Measurements from ENCODE around the gene PREX1.

The PREX1 gene

DNA sequence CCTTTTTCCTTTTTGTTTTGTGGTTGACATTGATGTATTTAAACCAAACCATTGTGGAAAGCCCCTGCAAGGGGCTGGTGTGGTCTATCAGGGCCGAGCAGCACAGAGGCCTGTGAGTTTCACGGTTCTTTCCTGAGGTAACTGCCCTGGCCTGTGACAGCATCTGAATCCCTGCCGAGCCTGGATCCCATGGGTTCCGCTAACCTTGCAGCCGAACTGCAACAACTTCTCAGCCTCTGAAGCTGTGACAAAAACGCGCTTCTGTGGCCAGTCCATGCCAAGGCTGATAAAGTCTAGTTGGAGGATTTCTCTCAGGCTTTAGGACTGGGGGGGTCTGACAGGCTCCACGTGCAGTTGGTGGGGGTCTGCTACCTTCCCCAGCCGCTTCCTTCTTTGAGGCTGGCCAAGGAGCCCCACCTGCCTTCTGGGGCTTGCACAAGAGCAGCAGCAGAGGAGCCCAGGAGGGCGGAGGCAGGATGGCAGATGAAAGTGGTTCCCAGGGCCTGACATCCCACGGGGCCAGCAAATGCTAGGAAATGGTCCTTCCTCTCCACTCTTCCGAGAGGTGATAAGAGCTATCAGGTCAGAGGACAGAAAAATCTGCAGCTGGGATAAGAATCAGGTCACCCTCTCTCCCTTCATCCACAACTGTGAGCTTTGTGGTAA is 150.9 kb downstream of the PREX1 start:
- DNase-seq, result no peak

DNA sequence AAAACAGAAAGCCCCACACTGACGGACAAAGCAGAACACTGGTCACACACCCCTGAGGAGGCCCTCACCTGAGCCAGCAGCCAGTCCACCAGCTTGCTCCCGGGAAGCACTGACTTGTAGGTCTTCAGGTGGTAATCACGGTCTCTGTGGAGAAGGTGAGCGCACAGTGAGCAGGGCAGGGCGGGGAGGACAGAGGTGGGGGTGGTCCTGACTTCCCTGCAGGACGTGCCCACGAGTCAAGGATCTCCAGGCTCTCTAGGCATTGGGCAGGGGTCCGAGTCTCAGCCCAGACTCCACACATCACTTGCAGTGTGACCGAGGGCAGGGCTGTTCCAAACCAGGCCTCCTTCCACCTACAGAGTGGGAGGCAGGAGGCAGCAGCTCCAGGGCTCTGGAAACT is 151.7 kb downstream of the PREX1 start:
- DNase-seq, result no peak

DNA sequence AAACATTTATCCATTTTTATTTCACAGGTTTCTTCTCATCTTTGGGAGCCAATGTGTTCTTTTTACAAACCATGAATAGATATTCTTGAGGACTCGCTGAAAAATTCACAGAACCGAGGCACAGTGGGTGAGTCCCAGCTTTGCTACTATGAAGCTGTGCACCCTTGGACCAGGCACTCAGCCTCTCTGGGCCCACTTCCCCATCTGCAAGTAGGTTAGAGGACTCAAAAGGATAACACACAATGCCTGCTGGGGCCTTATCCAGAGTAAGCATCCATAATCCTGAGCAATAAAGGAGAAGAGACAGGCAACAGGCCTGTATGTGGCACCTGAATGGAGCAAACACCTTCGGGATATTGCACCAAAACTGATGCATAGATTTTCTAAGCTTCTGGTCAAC is 153.3 kb downstream of the PREX1 start:
- no peak for DNase-seq

DNA sequence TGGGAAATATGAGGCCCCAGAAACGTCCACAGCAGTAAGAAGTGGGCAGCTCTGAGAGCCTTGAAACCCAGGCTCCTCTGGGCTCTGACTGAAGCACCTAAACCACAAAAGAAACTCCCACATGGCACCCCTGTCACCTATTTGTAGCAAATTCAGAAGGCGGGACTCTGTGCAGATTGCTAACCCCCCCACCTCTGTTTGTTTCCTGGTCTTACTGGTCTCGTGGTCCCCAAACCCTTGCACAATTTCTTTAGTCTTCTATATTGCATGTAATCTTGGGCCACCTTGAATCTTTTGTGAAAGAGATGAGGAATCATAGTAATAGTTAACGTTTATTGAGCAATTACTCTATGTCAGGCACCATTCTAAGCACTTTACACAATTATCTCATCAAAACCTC is 154.3 kb downstream of the PREX1 start:
- DNase-seq, result no peak

DNA sequence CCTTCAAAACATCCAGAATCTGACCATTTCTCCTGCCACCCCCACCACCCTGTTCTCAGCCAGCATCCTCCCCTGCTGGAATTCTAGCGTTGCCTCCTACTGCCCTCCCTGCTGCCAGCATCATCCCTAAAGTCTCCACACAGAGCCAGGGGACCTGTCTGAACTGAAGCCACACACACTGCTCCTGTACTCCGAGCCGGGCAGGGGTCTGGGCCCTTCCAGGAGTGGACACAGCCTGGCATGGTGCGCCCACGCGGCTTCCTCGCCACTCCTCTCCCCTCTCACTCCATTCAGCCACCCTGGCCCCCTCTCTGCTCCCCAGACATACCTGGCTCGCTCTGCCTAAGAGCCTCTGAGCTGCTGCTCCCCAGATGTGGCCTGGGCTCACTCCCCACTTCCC is 155.5 kb downstream of the PREX1 start:
- no peak for DNase-seq

DNA sequence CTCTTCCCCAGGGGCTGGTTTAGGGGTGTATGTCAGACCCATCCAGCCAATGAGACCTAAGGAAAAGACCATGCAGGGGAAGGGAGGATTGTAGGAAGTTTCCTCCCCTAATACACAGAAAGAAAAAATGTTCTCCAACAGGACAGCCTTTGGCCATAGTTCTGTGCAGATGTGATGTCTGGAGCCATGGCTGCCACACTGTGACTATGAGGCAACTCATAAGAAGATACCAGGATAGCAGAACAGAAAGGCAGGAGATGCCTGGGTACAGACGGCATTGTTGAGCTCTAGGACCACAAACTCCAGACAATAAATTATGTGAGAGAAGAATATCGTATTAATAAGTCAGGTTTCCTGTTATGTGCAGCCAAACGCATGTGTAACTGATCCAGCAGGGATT is 156.7 kb downstream of the PREX1 start:
- DNase-seq, result no peak

DNA sequence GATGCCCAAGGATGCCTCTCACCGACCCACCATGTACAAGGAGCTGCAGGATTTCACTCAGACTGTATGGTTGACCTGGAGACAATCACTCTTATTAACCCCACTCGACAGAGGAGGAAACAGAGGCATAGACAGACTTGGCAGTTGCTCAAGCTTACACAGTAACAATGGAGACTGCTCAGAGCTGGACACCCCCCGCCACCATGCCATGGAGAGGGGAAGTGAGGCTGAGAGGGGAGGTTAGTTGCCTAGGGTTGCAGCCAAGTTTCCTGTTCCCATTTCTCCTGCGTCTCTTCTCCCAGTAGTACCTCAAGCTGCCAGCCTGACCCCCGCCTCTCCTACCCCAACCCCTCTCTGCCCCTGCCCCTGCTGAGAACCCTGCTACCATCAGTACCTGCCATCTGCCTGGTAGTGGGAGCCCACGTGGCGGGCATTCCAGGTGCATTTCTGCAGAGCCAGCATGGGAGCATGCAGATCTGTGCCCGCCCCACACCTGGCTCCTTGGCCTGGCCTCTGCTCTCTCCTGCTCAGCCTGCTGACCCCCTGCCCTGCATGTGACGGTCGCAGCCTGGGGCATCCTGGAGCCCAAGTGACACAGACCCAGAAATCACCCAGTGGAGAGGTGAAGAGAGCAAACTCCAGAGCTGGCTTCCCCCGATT is 157.7 kb downstream of the PREX1 start:
- no peak for DNase-seq

DNA sequence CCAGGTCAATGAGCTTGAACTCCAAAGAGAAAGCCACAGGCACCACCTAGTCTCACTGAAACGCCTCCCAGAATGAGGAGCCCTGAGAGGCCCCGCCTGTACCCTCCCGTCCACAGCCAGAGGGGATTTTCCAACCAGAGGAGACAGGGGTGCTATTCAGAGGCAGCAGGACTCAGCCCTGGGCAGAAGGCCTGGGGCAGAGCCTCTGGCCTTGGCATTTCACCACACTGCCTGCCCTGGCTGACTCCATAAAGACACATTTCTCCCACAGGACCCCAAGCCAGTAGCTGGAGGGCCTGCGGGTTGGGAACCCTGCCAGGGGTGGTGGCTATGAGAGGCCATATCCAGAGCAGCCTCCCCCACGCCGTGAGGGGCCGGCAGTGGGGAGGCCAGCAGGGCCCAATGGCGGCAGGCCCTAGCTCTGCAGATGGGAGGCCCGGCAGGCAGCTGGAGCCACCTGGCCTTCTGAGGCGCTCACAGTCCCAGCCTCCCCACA is 159.3 kb downstream of the PREX1 start:
- DNase-seq, result peak; percentile 24

DNA sequence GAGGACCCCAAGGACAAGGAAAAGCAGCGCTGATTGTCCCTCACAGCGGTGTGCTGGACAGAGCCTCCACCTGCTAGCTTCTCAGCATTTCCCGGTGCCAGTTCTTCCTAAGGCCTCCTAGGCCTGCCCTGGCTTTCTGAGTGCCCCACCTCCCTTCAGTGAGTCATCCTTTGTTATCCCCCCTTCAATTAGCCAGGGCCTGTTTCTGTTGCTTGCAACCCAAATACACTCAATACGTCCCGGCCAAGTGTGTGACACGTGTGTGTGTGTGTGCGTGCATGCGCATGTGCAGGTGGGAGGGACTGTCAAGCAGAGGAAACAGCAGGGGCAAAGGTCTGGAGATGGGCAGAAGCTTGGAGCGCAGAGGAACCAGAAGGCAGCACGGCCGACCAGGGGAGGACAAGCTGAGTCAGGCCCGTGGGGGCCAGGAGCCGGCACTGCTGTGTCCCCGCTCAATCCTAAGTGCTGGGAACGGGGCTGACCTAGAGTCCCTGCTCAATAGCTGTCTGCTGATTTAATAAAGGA is 159.8 kb downstream of the PREX1 start:
- DNase-seq, result no peak

DNA sequence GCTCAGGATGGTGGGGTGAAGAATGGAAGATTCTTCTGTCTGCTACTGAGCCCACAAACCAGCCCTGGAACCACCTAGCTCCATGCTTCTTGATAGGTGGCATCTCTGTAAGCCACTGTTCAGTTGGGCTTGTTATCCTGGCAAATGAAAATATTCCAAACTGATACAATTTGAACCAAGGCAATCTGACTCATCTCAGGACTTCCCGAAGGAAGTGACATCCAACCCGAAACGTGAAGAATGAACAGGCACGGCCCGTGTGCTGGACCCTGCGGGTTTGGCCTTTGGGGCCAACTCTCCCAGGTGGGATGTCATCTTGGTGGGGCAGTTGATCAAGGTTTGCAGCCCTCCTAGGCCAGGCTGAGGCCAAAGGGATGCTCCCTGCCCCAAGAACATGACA is 160.3 kb downstream of the PREX1 start:
- no peak for DNase-seq

DNA sequence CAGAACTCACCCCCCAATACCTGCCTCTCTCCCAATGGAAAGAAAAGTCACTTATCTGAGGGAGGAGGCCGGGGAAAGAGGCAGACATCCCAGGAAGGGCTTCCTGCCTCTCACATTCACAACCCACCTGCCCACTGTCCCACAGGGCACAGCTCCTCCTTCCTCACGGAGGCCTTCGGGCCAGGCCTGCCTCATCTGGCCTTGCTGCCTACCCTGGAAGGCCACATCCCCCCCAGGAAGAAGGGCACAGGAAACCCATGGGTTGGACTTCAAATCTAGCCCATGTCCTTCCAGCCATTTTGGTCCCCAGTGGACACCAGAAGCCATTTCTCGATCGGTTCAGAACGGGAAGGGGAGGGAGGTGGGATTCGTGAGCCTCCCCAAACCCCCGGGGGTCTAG is 162.0 kb downstream of the PREX1 start:
- DNase-seq, result no peak

DNA sequence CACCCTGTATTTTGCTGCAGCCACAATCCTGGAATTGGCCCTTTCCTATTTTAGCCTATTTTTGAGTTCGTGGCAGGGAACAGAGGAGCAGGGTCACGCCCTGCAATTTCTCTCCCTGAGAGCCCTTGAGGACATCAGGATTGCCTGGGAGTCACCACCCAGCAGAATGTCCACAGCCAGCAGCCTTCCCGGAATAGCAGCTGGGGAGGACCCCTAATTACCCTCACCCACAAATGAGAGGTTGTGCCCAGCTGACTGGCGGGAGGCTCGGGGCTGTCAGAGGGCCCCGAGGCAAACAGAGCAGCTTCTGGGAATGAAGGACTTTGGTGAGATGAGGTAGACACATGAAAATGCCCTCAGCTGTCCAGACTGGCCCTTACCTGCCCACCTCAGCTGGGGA is 165.1 kb downstream of the PREX1 start:
- no peak for DNase-seq

DNA sequence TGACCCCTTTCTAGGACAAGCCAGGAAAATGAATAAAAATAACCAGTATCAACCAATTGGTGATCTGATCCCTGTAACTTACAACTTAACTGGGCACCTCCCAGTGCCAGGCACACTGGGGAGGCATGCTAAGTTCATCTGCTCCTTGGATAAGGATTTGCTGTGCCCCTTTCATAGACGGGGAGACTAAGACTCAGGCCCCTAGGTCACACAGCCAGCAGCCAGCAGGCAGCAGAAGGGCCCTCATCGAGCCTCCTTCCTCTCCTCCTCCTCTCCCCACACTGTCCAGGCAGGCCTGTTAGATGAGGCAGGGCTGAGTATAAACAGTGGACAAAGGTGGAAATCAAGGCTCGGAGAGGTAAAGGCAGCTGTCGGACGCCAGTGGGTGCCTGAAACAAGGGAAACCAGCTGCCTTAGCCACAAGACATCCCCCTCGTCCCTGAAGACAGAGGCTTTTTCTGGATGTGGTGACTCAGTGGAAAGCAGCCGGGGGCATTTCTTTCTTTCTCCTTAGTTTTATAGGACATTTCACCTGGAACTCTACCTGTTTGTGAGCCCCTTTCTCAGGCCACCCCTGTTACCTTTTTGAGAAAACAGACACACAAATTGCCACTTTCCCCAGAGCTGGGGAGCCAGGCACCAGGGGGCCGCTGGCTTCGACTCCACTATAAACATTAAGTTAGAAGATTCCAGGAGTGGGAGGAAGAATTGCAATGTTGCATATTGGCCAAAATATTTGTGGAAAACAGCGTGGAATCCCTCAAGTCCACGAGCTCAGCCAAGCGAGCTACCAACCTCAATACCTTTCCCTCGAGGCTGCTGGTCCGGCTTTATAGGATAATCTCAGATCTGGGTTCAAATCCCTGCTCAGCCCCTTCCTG is 166.0 kb downstream of the PREX1 start:
- DNase-seq, result no peak

DNA sequence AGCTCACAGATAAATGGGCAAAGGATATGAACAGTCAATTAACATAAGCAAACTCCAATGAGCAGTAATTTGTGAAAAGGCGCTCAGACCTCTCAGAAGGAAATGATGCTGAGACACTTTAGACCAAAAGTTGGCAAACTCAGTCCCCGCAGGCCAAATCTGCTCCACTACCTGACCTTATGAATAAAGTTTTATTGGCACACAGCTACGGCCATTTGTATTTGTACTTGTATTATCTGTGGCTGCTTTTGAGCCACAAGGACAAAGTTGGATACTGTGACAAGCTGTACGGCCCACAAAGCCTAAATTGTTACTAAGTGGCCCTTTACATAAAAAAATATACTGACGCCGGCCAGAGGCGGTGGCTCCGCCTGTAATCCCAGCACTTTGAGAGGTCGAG is 167.0 kb downstream of the PREX1 start:
- DNase-seq, result no peak

DNA sequence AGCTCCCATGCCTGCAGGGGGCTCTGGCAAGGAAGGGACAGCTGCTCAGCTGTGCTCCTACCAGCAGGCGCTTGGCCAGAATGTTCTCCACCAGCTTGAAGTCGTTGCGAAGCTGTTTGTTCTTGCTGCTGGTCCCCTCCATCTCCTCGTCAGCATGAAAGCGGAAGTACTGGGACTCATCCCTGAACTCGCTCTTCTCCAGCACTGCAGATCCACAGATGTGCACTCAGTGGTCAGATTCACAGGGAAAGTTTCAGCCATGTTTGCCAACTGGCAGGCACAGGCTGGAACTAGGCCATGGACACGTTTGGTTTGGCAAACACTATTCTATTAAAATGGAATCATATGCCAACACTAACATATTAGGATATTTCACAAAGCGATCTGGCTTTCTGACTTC is 167.9 kb downstream of the PREX1 start:
- no peak for DNase-seq

DNA sequence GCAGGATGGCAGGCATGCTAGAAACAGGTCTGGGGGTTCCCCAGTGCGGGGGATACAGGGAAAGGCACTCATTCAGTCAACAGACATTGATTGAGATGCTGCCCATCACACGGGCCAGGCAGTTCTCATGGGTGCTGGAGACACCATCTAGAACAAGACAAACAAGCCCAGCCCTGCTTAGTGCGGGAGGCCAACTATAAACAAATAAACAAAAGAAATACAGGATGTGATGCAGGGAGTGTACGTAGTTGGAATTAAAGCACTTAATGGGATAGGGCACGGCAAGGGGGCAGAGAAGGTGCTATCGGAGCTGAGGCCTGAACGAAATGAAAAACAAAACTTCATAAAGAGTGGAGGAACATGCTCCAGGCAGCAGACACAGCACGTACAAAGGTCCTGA is 169.3 kb downstream of the PREX1 start:
- no peak for DNase-seq

DNA sequence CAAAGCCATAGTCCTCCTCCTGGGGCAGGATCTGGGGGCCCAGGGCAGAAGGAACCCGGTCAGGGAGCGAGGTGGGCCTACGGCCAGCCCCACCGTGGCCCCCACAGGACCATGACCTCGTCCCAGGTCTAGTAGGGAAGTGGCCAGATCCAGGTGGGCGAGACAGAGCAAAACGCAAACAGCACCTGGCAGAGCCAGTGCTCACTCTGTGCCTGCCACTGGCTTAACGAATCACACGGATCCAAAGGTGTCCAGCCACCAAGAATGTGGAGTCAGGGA is 169.7 kb downstream of the PREX1 start:
- DNase-seq, result no peak

DNA sequence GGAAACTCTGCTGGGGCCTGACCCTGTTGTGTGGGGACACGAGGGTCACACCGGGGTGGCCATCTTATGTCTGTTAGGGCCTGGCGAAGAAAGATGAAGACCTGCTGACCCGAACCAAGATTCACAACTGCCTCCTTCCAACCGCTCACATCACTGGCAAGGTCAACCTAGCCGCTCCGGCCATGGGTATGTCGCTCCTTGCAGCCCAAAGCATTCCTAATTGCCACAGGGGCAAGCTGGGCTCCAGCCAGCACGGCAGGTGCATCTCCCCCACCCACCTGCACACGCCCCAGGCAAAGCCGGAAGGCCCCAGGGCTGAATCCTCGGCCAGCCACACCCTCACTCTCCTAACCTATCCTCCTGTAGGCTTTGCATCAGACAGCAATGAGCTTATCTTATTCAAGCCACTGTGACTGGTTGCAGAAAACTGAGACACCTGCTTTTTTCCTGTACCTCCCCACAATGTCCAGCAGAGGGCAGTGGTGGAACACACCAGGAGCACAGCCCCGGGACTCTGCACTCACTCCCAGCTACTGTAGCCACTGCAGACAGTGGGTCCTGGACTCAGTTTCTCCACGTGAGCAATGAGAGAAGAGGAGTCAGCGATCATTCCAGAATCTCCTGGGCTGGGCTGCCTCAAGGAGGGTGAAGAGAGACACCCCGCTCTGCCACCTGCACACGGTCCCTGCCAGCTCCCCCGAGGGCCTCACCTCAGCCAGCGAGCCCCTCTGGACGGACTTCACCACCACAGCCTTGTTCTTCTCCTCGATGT is 170.2 kb downstream of the PREX1 start:
- DNase-seq, result peak; percentile 73

DNA sequence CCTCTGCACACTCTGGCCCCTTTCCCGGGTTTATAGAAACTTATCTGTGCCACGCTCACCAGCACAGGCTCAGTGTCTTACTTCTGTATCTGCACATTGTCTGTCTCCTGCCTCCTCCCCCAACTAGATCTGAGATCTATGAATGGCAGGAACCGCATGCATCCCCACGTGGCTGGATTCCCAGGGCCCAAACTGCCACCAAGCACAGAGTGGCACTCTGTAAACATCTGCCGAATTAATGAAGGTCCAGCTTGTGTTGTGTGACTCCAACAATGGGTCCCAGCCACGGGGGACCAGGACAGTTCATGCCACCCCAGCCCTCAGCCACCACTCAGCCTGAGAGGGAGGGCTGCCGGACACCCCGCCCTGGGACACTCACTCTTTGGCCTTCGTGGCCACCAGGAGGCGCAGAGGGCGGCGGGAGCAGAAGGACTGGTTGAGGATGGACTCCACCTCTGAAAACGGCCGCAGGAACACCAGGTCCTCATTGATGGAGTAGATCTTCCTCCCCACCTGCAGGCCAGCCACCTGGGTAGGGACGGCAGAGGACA is 171.1 kb downstream of the PREX1 start:
- DNase-seq, result no peak

DNA sequence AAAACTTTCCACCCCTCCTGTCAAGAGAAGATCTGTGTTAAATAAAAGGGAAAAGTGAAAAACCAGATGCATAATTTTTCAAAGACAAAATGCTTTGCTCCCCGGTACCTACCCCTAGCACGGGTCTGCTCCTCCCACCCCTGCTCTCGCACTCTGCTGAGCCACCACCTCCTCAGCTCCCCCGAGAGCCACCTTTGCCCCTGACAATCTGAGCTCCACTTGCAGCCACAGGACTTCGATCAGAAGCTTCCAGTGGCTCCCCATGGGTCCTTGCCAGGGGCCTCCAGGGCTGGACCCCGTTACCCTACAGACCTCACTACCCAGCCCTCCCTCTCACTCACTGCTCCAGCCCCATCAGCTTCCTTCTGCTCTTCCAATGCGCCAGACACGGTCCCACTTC is 171.7 kb downstream of the PREX1 start:
- no peak for DNase-seq

DNA sequence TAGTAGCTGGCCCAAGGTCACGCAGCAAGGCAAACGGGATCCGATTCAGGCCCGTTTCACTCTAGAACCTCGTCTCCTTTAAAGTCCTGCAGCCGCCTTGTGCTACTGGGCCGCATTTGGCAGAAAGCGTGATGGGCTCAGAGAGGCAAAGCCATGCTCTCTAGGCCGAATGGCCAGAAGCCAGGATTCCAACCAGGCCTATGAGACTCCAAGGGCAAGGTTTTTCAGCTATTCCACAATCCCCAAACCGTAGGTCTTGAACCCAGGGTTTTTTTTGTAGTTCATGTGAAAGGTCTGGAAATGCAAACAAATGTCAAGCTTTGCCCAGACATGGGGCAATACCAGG is 174.1 kb downstream of the PREX1 start:
- no peak for DNase-seq

DNA sequence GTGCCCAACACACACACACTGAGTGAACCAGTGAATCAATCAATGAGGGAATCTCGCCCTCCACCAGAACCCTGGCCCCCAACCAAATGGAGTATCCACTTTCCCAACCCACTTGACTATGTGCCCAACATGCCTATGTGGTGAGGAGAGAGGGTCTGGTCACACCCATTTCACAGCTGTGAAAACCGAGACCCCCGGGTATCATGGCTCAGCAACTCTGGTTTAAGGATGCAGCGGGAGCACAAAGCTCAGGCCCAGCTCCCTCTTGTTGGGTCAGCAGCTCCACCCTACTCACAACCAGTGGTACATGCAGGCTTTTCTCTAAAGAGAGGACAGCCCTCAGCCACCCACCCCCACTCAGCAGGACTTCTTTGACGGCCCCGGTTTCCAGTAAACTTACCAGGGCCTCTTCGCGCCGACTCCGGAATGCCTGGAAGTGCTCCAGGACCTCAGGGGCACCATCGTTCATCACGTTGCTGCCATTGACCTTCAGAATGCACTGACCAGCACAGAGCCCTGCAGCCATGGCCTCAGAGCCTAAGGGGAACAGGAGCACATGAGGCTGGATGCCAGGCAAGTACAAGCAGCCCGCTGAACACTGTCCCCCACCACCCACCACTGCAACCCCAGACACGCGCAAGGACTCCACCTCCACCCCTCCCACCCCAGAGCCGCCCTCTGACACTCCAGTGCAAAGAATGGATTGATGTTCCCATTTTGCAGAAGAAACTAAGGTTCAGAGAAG is 174.7 kb downstream of the PREX1 start:
- DNase-seq, result no peak
